ENCODE measurements around the gene GNG2. TPM values are rescaled to one million over a fixed set of nuclear protein-coding genes. Genes with fewer than 3 reads are reported as not detected.

GNG2 gene
- total and polyA plus RNA-seq, 9 of the 15 experiments (the other 6 are each of a cell fraction or from before 2014, with no cell fraction given) = 0.18 TPM; not detected in 8

DNA sequence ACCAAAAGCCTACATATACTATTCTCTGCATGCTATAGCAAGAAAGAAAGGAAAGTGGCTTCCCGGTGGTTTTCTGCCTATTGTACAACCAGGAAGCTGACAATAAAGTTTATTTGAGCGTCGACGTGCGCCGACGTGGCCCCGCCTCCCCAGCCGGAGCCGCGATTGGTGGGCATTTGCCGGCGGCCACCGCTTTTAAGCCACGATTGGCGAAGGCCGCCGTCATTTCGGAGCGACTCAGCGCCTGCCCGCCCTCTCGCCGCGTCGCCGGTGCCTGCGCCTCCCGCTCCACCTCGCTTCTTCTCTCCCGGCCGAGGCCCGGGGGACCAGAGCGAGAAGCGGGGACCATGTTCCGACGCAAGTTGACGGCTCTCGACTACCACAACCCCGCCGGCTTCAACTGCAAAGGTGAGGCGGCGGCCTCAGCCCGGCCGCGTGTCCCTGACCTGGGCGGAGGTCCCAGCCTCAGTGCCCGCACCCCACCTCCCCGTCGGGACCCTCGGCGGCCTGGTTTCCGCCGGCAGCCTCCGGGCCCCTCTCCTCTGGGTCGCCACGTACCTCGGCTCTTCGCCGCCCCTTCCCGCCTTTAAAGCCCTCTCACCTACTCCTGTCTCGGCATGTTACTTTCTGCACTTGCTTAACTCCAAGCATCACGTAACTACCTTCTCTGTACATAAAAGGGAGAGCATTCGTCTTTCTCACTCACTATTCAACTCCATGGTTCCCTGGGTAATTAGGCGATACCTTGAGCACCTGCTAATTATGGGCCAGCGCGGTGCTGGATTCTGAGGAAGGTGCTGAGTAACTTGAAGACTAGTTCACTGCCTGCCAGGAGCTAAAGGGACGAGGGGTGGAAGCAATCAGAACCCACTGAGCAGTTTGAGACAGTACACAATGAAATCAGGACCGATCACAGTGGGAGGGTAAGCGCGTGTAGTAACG lies 129.2 kb downstream of the GNG2 start, which contains the start of gene RTRAF:
Gene RTRAF (plus strand): TSS at position 254 of the 942 bp plus-strand sequence. CDS start 94 bp downstream, at position 348.
- POLR2A ChIA-PET = interaction anchor here (0.7 to 1.0 kb wide), 3 partner anchors 15 to 1073 kb away, joined by 3 read pairs; no protein-coding TSS in a partner anchor
- TF ChIP-seq GABPB1 (CRISPR knock-in tag; IDR thresholded peaks at IDR 0.05) (peak; percentile 44; the same call in 1 of the 2 replicates), ZNF584 (CRISPR knock-in tag; IDR thresholded peaks at IDR 0.05; ENCODE audit: low read depth) (no peak), POLR2G (IDR thresholded peaks at IDR 0.05; ENCODE audit: low read depth, low read length) (peak; percentile 94), TRIM24 (IDR thresholded peaks at IDR 0.05) (no peak), ASH1L (IDR thresholded peaks at IDR 0.05; ENCODE audit: borderline replicate concordance, low read depth, partially characterized antibody) (peak; percentile 71), PHTF2 (CRISPR knock-in tag; IDR thresholded peaks at IDR 0.05) (no peak), THRAP3 (IDR thresholded peaks at IDR 0.05; ENCODE audit: borderline replicate concordance) (no peak), U2AF1 (optimal IDR thresholded peaks at IDR 0.05; ENCODE audit: low read depth, low read length) (no peak), NBN (IDR thresholded peaks at IDR 0.05; ENCODE audit: low read depth) (no peak), YY1 (IDR thresholded peaks at IDR 0.05; ENCODE audit: borderline replicate concordance in 1 of 3, control insufficient read depth in 1 of 3, extremely low read depth in 1 of 3, insufficient read depth in 3 of 3, insufficient read length in 1 of 3, insufficient replicate concordance in 2 of 3, low read depth in 1 of 3, low read length in 2 of 3) (peak in 1 of 3 experiments; percentile 52), KLF10 (CRISPR knock-in tag; IDR thresholded peaks at IDR 0.05) (no peak), RBM17 (IDR thresholded peaks at IDR 0.05; ENCODE audit: borderline replicate concordance, low read depth, low read length) (no peak), NONO (IDR thresholded peaks at IDR 0.05; ENCODE audit: low read depth in 2 of 2, low read length in 1 of 2) (0 out of 4 replicates have a peak, but pooled peaks of 1 of the 2 experiments have one; percentile 44), GTF2E2 (tag; IDR thresholded peaks at IDR 0.05) (no peak), ZFPM2 (CRISPR knock-in tag; IDR thresholded peaks at IDR 0.05) (no peak), ZBTB1 (CRISPR knock-in tag; IDR thresholded peaks at IDR 0.05; ENCODE audit: borderline replicate concordance, low read depth) (no peak), HDAC1 (IDR thresholded peaks at IDR 0.05) (0 out of 4 replicates have a peak, but pooled peaks of 1 of the 2 experiments have one; percentile 19)
- TF ChIP-seq, protein P1, sequence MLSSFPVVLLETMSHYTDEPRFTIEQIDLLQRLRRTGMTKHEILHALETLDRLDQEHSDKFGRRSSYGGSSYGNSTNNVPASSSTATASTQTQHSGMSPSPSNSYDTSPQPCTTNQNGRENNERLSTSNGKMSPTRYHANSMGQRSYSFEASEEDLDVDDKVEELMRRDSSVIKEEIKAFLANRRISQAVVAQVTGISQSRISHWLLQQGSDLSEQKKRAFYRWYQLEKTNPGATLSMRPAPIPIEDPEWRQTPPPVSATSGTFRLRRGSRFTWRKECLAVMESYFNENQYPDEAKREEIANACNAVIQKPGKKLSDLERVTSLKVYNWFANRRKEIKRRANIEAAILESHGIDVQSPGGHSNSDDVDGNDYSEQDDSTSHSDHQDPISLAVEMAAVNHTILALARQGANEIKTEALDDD (IDR thresholded peaks at IDR 0.05) = peak; percentile 47; the same call in 1 of the 2 replicates
- TF ChIP-seq, protein P2, sequence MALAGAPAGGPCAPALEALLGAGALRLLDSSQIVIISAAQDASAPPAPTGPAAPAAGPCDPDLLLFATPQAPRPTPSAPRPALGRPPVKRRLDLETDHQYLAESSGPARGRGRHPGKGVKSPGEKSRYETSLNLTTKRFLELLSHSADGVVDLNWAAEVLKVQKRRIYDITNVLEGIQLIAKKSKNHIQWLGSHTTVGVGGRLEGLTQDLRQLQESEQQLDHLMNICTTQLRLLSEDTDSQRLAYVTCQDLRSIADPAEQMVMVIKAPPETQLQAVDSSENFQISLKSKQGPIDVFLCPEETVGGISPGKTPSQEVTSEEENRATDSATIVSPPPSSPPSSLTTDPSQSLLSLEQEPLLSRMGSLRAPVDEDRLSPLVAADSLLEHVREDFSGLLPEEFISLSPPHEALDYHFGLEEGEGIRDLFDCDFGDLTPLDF (CRISPR knock-in tag; IDR thresholded peaks at IDR 0.05) = no peak

More for the DNA sequence above, 129.2 kb downstream of the GNG2 start, which contains the start of gene RTRAF:
- Histone ChIP-seq H3K4me2 (ENCODE audit: insufficient read depth, low read length) (peak within 1 kb of the TSS; percentile 97), H3K79me2 (ENCODE audit: control insufficient read depth, insufficient read depth, low read length) (peaks cover 33% of the 10 kb centered on the region), H2AFZ (ENCODE audit: low read depth, low read length) (peak within 1 kb of the TSS; percentile 95), H3K27me3 (ENCODE audit: control insufficient read depth in 2 of 2, insufficient read depth in 2 of 2, low read length in 2 of 2) (no peaks in the 10 kb centered on the region), H3K9me1 (ENCODE audit: control insufficient read depth, insufficient read depth, low read length) (no peaks in the 10 kb centered on the region), H3K36me3 (ENCODE audit: control insufficient read depth, insufficient read depth, low read length) (peaks cover 30% of the 10 kb centered on the region; the same call in 2 of the 3 replicates), H3K4me1 (replicated peaks in 1 of 2; ENCODE audit: control insufficient read depth in 2 of 2, insufficient read depth in 2 of 2, low read length in 2 of 2) (no peaks in the 10 kb centered on the region; a peak in 1 of 5 replicates), H3K27ac (ENCODE audit: extremely low read depth, low read depth, low read length) (peak within 1 kb of the TSS; percentile 80), H3K4me3 (peak within 1 kb of the TSS; percentile 95), H4K20me1 (replicated peaks; ENCODE audit: control insufficient read depth, insufficient read depth, low read length) (no peaks in the 10 kb centered on the region; the same call in 1 of the 2 replicates), H3K9me3 (replicated peaks; ENCODE audit: control insufficient read depth, insufficient read depth, low read depth, low read length) (no peaks in the 10 kb centered on the region), H3K9ac (ENCODE audit: insufficient read depth in 1 of 2, low read depth in 2 of 2, low read length in 2 of 2) (peak within 1 kb of the TSS; percentile 87 to 98)
- intact Hi-C loops (cut with micrococcal nuclease) = loop anchor here (10.0 kb wide), 1 partner anchor 285 kb away; no protein-coding TSS in a partner anchor
- peak; percentile 79 to 91 (median 84) for DNase-seq (ENCODE audit: extremely low read depth in 1 of 4, low spot score in 3 of 4)
- CTCF ChIA-PET (ENCODE audit: low intra/inter-chr PET ratio) = no interaction called here
- peak; percentile 89 for FAIRE-seq
- in situ Hi-C loops (cut with MboI) = no loop called here
- under 1% methylated on average over 51 of the region's 72 CpGs for WGBS (ENCODE audit: insufficient coverage, low coverage, missing lambda C conversion rate)
- ATAC-seq = peak; percentile 98
- BruUV-seq (replicated peaks) = no TSS peak
